NCI-H748 treated with DMSO at 0.1 percent for 48 hours (cell line): ENCODE measurements around the gene LSP1.

Source experiments
- DNase-seq: peaks from one replicate; lab custom pipeline; 2025; lab: John Stamatoyannopoulos, UW

LSP1 gene

GRCh38 chr11:1836011-1836945 is 16.6 kb upstream of the LSP1 start:
- DNase-seq: no peak

GRCh38 chr11:1837171-1838076 is 15.5 kb upstream of the LSP1 start:
- DNase-seq: no peak

GRCh38 chr11:1838077-1838425 is 14.8 kb upstream of the LSP1 start:
- DNase-seq: no peak

GRCh38 chr11:1838426-1839144 is 14.3 kb upstream of the LSP1 start, which contains the start of gene TNNI2:
TNNI2 (plus strand) TSS chr11:1838981; CDS start chr11:1839697, 716 bp downstream.
- no peak for DNase-seq

- DNase-seq: no peak
These were observed 13.5 kb upstream of the LSP1 start for GRCh38 chr11:1839204-1839923.

GRCh38 chr11:1839924-1840779 is 12.7 kb upstream of the LSP1 start:
- DNase-seq: no peak

GRCh38 chr11:1840780-1841480 is 12.0 kb upstream of the LSP1 start:
- DNase-seq: no peak

- no peak for DNase-seq
These were observed 11.3 kb upstream of the LSP1 start for GRCh38 chr11:1841511-1842148.

- DNase-seq: no peak
These were observed 10.5 kb upstream of the LSP1 start for GRCh38 chr11:1842149-1843097.

GRCh38 chr11:1843098-1843473 is 9.8 kb upstream of the LSP1 start:
- no peak for DNase-seq

GRCh38 chr11:1843796-1844195 is 9.1 kb upstream of the LSP1 start:
- no peak for DNase-seq

- no peak for DNase-seq
These were observed 8.4 kb upstream of the LSP1 start for GRCh38 chr11:1844221-1845094.

- DNase-seq: no peak
These were observed 7.8 kb upstream of the LSP1 start for GRCh38 chr11:1845095-1845429.

GRCh38 chr11:1845561-1846452 is 7.1 kb upstream of the LSP1 start:
- no peak for DNase-seq

GRCh38 chr11:1846453-1846932 is 6.4 kb upstream of the LSP1 start:
- no peak for DNase-seq
